OCI-LY7 (cell line): ENCODE data around the gene MEF2D. TPM values are rescaled to one million over a fixed set of nuclear protein-coding genes. Genes with fewer than 3 reads are reported as not detected.

Experiments
- BruUV-seq: library from RNA; stranded (reverse); fragments of 400-500 nt; replicated peaks from 2 replicates; lab custom pipeline; 2021; lab: Mats Ljungman, UMichigan
- CTCF ChIA-PET: fragments of 300-600 bp; sonication (Branson Sonifier 250); formaldehyde crosslinking; loops from one replicate; lab custom pipeline; 2022; ENCODE audit warnings: antibody characterized with exemption; ENCODE audit not compliant: unreplicated experiment; lab: Charles Lee
- POLR2A ChIA-PET: fragments of 300-600 bp; sonication (Branson Sonifier 250); formaldehyde crosslinking; loops from one replicate; lab custom pipeline; 2022; ENCODE audit warnings: antibody characterized with exemption; lab: Charles Lee
- DNase-seq: peaks from one replicate; pipeline ENCODE4 v3.0.0-alpha.2; 2015; ENCODE audit warnings: low spot score
- H2AFZ ChIP-seq: fragments of 200-600 bp; sonication (generic), shearing (Covaris generic); 2 replicates; pipeline ENCODE4 v1.6.1; 2014; ENCODE audit warnings: mild to moderate bottlenecking, antibody characterized with exemption, low read length, moderate library complexity
- H3K27ac ChIP-seq: fragments of 200-600 bp; sonication (generic); 2 replicates; pipeline ENCODE4 v1.5.1; 2014; ENCODE audit warnings: mixed run types, low read depth, mild to moderate bottlenecking, moderate library complexity, low read length, inconsistent platforms; ENCODE audit not compliant: poor library complexity, severe bottlenecking
- H3K36me3 ChIP-seq: fragments of 200-600 bp; sonication (generic); 2 replicates; pipeline ENCODE4 v1.6.1; 2014; ENCODE audit warnings: mild to moderate bottlenecking, antibody characterized with exemption, low read length, moderate library complexity, mixed read lengths; ENCODE audit not compliant: insufficient read depth
- H3K4me1 ChIP-seq: fragments of 200-600 bp; sonication (generic); 2 replicates; pipeline ENCODE4 v1.5.1; 2014; ENCODE audit warnings: mild to moderate bottlenecking, low read length; ENCODE audit not compliant: insufficient read depth, poor library complexity, severe bottlenecking
- H3K4me2 ChIP-seq: fragments of 200-600 bp; sonication (generic); 2 replicates; pipeline ENCODE4 v1.6.1; 2014; ENCODE audit warnings: mild to moderate bottlenecking, low read length
- H3K4me3 ChIP-seq: fragments of 200-600 bp; sonication (generic); 2 replicates; pipeline ENCODE4 v1.5.1; 2014; ENCODE audit warnings: mild to moderate bottlenecking, low read depth, low read length; ENCODE audit not compliant: poor library complexity, severe bottlenecking
- H3K79me2 ChIP-seq: fragments of 200-600 bp; sonication (generic); 2 replicates; pipeline ENCODE4 v1.6.1; 2016; ENCODE audit warnings: low read depth, mild to moderate bottlenecking, low read length, moderate library complexity, mixed read lengths; ENCODE audit not compliant: insufficient read depth
- H3K9me2 ChIP-seq: fragments of 200-600 bp; sonication (generic); 2 replicates; pipeline ENCODE4 v1.6.1; 2016; ENCODE audit warnings: mild to moderate bottlenecking, low read length, mixed read lengths; ENCODE audit not compliant: insufficient read depth
- H3K9me3 ChIP-seq: fragments of 200-600 bp; sonication (generic); 2 replicates; pipeline ENCODE4 v1.6.1; 2014; ENCODE audit warnings: mild to moderate bottlenecking, mixed run types, low read length, mixed read lengths
- H4K20me1 ChIP-seq: fragments of 200-600 bp; sonication (generic); 2 replicates; pipeline ENCODE4 v1.6.1; 2014; ENCODE audit warnings: mild to moderate bottlenecking, antibody characterized with exemption, low read length, moderate library complexity, mixed read lengths; ENCODE audit not compliant: insufficient read depth
- CTCF ChIP-seq: fragments of 200-600 bp; sonication (generic); conservative IDR thresholded peaks from 2 replicates; pipeline ENCODE4 v1.5.1; 2014; ENCODE audit warnings: mild to moderate bottlenecking, antibody characterized with exemption, low read length, moderate library complexity, mixed read lengths
- EZH2phosphoT487 ChIP-seq: fragments of 200-600 bp; sonication (generic); IDR thresholded peaks from 2 replicates; pipeline ENCODE4 v1.6.1; 2018; ENCODE audit warnings: low read depth, borderline replicate concordance, mild to moderate bottlenecking, mixed run types, antibody characterized with exemption, low read length, moderate library complexity, mixed read lengths
- intact Hi-C: fragments of 100-400 bp; cut with micrococcal nuclease; formaldehyde crosslinking; loops from one replicate; pipeline ENCODE4 v1.10.0; 2022; ENCODE audit not compliant: unreplicated experiment
- total RNA-seq, 2 experiments: library from RNA; depleted of rRNA in 1 of 2; stranded (reverse); fragments of >200 nt in 1 of 2; shearing (Covaris generic) in 1 of 2; gene quantifications; 2 replicates each; pipeline ENCODE4 v1.2.3, GENCODE V29; 2014 to 2022

MEF2D gene
- total RNA-seq, 2 experiments from 2014 or later: 42.7 to 92.3 TPM

DNA sequence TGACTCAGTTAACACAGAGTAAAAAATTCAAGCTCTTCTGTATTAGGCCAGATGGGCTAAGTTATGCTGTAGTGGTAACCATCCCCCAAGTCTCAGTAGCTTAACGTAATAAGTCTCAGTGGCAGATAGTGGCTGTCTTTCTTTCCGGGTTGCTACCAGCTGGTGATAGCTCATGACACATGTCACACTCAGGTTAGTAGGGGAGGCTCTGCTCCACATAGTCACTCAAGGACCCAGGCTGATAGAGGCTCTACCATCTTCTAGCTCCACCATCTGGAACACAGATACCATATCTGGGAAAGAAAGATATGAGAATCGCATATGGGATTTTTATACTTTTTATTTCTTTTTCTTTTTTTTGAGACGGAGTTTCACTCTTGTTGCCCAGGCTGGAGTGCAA is 16.2 kb upstream of the MEF2D start:
- ChIA-PET POLR2A (interaction anchor here (0.6 to 1.1 kb wide), 4 partner anchors 9 to 185 kb away, joined by 3 to 4 read pairs (median 3); no protein-coding TSS in a partner anchor), CTCF (no interaction called here)
- Histone ChIP-seq H3K4me2 (no peak overlapping the region), H3K4me1 (peaks cover 4% of the 10 kb centered on the region), H2AFZ (no peak overlapping the region; the same call in 1 of the 2 replicates), H3K4me3 (no peak overlapping the region), H3K27ac (no peak overlapping the region), H4K20me1 (no peaks in the 10 kb centered on the region), H3K36me3 (no peaks in the 10 kb centered on the region), H3K9me2 (no peaks in the 10 kb centered on the region), H3K9me3 (no peaks in the 10 kb centered on the region), H3K79me2 (no peaks in the 10 kb centered on the region)
- intact Hi-C loops: no loop called here
- no TSS peak for BruUV-seq
- no peak for DNase-seq
- TF ChIP-seq EZH2phosphoT487: no peak

DNA sequence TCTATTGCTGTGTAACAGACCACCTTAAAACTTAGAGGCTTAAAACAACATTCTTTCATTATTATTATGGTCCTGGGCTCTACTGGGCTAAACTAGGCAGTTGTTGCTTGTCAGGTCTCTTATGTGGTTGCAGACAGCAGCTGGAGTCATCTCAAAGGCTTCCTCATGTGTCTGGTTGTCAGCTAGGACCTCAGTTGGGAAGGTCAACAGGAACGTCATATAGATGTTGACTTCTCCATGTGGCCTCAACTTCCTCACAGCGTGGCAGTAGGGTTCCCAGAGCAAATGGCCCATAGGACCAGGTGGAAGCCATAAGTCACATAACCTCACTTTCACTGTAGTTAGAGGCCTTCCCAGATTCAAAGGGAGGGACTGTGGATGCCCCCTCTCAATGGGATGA is 15.4 kb upstream of the MEF2D start:
- Histone ChIP-seq H3K4me2 (no peak overlapping the region), H3K27ac (no peak overlapping the region), H3K9me2 (no peaks in the 10 kb centered on the region), H2AFZ (no peak overlapping the region), H3K4me3 (no peak overlapping the region), H3K79me2 (no peaks in the 10 kb centered on the region), H4K20me1 (no peaks in the 10 kb centered on the region), H3K4me1 (peaks cover 7% of the 10 kb centered on the region), H3K36me3 (no peaks in the 10 kb centered on the region), H3K9me3 (no peaks in the 10 kb centered on the region)
- no TSS peak for BruUV-seq
- ChIA-PET CTCF (no interaction called here), POLR2A (interaction anchor here (1.1 kb wide), 1 partner anchor 24 kb away, joined by 3 read pairs; no protein-coding TSS in a partner anchor)
- no peak for TF ChIP-seq EZH2phosphoT487
- TF ChIP-seq CTCF: no peak
- DNase-seq: no peak
- intact Hi-C loops: no loop called here

- ChIA-PET CTCF (no interaction called here), POLR2A (interaction anchor here (0.7 to 1.6 kb wide), 2 partner anchors 12 to 52 kb away, joined by 3 to 5 read pairs; no protein-coding TSS in a partner anchor)
- no TSS peak for BruUV-seq
- Histone ChIP-seq H3K4me3 (no peak overlapping the region), H2AFZ (no peak overlapping the region), H3K36me3 (no peaks in the 10 kb centered on the region), H3K27ac (no peak overlapping the region), H3K9me2 (no peaks in the 10 kb centered on the region), H3K9me3 (no peaks in the 10 kb centered on the region), H3K4me1 (peaks cover 14% of the 10 kb centered on the region), H3K4me2 (no peak overlapping the region), H3K79me2 (no peaks in the 10 kb centered on the region), H4K20me1 (no peaks in the 10 kb centered on the region)
- intact Hi-C loops: no loop called here
- no peak for TF ChIP-seq CTCF
- TF ChIP-seq EZH2phosphoT487: no peak
- no peak for DNase-seq
Measured at GRCh38 chr1:156513185-156513584, 12.6 kb upstream of the MEF2D start.
